Suppressor macrophage (primary cell): ENCODE results near the gene NOS1AP.

Source experiments
- DNase-seq, 4 experiments: peaks; one replicate each; pipeline ENCODE4 v3.0.0-alpha.2; 2020 to 2022

Gene NOS1AP

DNA sequence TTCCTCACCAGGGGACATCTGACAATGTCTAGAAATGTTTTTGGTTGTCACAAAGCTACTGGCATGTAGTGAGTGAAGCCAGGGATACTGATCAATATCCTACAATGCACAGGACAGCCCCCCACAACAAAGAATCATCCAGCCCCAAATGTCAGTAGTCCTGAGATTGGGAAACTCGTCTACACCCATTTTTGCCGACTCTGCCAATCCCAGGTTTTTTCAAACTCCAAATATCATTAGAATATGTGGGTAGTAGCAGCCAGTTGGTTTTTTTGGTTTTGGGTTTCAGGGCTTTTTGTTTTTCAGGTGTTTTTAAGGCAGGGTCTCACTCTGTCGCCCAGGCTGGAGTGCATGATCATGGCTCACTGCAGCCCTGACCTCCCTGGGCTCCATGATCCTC is 301.2 kb downstream of the NOS1AP start:
- no peak for DNase-seq

- DNase-seq, result no peak
Measured at GRCh38 chr1:162371611-162372010, 302.1 kb downstream of the NOS1AP start.

- no peak for DNase-seq
Measured at GRCh38 chr1:162372159-162373071, 302.9 kb downstream of the NOS1AP start.

DNA sequence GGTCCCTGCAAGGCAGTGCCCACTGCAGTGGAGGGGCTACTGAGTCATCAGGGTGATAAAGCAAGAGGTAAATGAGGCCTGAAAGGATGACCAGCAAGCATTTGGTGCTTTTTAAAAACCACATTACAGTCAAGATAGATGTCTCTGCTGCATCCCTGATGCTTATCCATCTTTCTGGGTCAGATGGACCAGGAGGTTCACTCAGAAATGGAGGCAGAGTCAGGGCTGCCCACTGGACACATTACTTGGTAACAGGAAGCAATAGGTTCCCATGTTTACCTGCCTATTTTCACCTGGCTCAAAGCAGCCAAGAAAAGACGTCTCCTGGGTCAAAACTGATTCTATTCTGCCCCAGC is 303.6 kb downstream of the NOS1AP start:
- DNase-seq, result no peak

DNA sequence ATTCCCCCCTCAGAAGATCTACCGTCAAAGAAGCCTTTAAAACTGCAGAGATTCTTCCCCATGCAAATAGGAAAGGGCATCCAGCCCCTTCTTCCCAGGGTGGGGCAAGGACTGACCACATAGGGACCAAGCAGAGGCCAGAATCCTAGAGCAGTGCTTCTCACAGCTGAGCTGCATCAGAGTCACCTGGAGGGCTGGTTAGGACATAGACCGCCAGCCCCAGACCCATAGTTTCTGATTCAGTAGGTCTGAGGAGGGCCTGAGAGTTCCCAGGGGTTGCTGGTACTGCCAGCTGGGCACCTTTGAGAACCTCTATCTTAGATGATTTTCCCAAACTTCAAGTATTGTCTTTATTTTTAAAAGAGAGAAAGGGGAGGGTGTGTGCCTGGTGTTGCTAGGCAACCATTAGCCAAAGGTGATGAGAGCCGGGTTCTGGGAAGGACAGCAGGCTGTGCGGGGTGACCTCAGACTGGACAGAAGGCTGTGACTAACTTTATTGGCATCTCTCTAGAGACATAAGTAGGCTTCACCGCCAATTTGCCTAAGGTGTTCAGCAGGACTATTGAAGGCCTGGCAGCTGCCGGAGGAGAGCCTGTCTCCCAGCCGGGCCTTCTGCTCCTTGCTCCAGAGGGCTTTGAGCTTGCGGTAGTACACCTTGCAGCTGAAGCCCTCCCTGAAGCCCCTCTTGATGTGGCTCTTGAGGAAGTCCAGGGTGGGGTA is 304.2 kb downstream of the NOS1AP start:
- no peak for DNase-seq

DNA sequence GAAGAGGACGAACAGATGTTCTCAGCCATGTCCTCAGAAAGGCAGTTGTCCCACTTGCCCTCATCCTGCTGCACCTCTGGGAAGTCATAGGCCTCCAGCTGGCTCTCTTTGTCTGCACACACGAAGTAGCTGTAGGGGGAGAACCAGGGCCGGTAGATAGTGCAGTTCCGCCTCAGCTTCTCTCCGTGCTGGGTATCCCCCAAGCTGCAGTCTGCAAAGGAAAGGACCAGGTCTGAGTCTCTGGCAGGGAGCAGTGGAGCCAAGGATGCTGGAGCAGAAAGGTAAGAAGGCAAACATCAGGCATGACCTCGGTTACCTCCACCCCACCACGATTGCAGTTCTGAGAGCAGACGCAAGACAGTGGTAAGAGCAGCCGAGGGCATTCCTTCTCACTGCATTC is 304.9 kb downstream of the NOS1AP start:
- DNase-seq, result no peak

GRCh38 chr1:162375463-162375862 is 306.0 kb downstream of the NOS1AP start:
- no peak for DNase-seq

GRCh38 chr1:162376691-162377090 is 307.2 kb downstream of the NOS1AP start, which contains the start of gene SPATA46:
Gene SPATA46 (minus strand): TSS chr1:162376854. CDS start chr1:162376790, 64 bp downstream.
- no peak for DNase-seq

DNA sequence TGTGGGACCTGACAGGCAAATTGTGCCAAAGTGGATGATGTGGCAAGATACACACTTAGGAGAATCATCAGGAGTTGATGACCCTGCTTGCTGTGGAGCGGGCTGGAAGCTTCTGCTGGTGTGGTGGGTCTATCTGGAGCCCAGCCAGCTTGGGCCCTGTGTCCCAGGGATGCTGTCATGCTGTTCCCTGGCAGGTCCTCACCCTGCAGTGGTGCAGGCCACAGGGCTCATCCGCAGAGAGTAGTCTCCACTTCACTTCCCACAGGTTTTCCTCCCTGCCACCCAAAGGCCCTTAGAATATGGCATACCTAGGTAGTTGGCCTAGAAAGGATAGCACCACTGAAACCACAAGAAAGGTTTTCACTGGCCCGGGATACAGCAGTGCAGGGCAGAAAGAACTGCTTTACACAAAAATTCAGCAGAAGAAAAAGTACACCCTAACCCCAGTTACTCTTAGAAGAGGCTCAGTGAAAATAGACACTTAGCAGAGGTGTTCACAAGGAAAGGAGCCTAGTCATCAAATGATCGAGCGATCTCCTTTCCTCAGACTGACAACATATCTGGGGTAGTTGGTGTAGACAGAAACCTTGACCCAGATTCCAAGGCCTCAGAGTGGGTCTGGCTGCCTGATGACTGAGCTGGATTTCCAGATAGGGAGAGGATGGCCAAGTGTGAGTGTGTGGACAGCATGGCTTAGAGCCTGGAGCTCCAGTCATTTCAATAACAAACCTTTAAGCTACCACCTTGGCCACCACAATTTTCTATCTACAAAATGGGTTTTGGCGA is 310.8 kb downstream of the NOS1AP start:
- DNase-seq, result no peak

- no peak for DNase-seq
Measured at GRCh38 chr1:162381383-162381782, 311.9 kb downstream of the NOS1AP start, which contains the start of gene C1orf226. Gene C1orf226 (plus strand): TSS chr1:162381728. CDS start chr1:162381902, 174 bp downstream.

DNA sequence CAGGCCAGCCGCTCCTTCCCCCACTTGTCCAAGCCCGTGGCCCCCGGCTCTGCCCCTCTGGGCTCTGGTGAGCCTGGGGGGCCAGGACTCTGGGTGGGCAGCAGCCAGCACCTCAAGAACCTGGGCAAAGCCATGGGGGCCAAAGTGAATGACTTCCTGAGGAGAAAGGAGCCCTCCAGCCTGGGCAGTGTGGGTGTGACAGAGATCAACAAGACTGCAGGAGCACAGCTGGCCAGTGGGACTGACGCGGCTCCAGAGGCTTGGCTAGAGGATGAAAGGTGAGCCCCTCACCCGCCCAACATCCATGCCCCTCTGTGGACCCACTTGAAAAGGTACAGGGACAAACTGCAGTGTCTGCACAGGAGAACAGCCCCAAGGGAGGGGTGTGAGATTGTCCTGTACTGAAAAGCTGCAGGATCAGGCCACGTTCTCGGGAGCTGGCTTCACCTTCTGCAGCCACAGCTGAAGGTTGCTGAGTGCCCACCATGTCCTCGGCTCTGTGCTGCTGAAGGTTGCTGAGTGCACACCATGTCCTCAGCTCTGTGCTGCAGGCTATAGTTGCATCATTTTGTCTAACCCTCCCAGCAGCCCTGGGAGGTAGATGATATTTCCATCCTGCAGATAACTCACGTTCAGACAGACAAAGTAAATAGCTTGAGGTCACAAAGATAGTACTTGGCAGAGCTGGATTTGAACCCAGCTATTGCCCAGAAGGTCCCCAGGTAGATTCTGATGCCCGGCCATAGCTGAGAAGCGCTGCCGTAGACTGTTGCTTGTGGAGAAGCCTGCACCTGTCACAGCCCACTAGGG is 312.7 kb downstream of the NOS1AP start:
- DNase-seq, result no peak

DNA sequence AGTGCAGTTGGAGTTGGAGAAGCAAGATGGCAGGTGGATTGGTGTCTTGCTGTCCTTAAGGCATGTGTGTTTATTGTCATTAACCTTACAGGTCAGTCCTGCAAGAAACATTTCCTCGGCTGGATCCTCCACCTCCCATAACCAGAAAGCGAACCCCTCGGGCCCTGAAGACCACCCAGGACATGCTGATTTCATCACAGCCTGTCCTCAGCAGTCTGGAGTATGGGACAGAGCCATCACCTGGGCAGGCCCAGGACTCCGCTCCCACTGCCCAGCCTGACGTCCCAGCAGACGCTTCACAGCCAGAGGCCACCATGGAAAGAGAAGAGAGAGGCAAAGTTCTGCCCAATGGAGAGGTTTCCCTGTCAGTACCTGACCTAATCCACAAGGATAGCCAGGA is 313.6 kb downstream of the NOS1AP start:
- DNase-seq, result no peak

- DNase-seq, result no peak
Measured at GRCh38 chr1:162383516-162383915, 314.0 kb downstream of the NOS1AP start.

DNA sequence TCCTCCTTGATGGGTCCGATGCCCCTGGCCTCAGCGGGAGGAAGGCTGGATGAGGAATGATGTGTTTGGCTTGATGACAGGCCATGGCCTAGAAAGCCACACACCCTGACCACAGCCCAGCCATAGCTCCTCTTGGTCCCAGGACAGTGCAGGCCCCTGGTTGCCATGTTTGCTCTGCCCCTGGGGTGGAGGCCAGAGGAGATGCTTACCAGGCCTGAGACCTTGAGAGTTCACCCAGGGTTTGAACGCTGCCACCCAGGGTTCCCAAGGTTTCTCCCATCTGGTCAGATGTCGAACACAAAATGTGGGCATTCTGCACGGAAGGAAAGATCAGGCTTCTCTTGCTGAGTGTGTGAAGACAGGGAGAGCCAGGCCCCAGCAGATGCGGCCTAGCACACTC is 314.6 kb downstream of the NOS1AP start:
- DNase-seq, result no peak

GRCh38 chr1:162384601-162385279 is 315.2 kb downstream of the NOS1AP start:
- DNase-seq, result no peak

GRCh38 chr1:162385280-162385623 is 315.8 kb downstream of the NOS1AP start:
- DNase-seq, result no peak

DNA sequence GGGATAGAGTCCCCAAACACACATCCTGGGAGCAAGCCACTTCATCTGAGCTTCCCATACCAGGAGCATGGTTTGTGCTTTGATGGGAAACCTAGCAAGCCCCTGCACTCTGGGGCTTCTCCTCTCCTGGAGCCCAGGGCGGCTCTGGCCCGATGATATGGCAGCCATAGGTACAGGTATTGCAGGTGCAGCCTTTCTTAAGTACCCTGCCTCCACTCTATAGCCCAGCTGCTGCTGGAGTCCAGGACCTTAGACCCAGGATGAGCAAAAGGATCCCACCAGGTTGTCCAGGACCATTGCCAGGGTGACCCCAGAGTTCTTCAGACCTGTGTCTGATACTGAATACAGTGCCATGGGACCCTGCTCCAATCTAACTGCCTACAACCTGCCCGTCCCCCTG is 316.2 kb downstream of the NOS1AP start:
- DNase-seq, result no peak

- DNase-seq, result no peak
Measured at GRCh38 chr1:162386292-162387225, 317.1 kb downstream of the NOS1AP start.

GRCh38 chr1:162387226-162388082 is 318.0 kb downstream of the NOS1AP start:
- DNase-seq, result no peak
